CD4-positive, alpha-beta T cell (primary cell): ENCODE results near the gene PNMA8A. TPM values are rescaled to one million over a fixed set of nuclear protein-coding genes. Genes with fewer than 3 reads are reported as not detected.

Experiments used
- ATAC-seq: fragments of 200-7000 bp; cut with Tn5 transposase; one replicate; pipeline ENCODE4 v1.10.0; 2022; ENCODE audit warnings: mild to moderate bottlenecking; ENCODE audit not compliant: poor library complexity
- CTCF ChIA-PET: fragments of 350-600 bp; sonication (Branson Sonifier 250); formaldehyde crosslinking; loops from one replicate; lab custom pipeline; 2021; ENCODE audit warnings: antibody characterized with exemption, inconsistent platforms; lab: Charles Lee
- POLR2A ChIA-PET: fragments of 350-600 bp; sonication (Branson Sonifier 250); formaldehyde crosslinking; loops from one replicate; lab custom pipeline; 2021; ENCODE audit warnings: antibody characterized with exemption, inconsistent platforms; lab: Charles Lee
- DNase-seq, 14 experiments: peaks; one replicate each; pipeline ENCODE4 v3.0.0-alpha.2; 2013 to 2020; ENCODE audit warnings: mixed read lengths in 2 of 14
- H3K27ac ChIP-seq, 2 donors: one replicate each; pipeline versions ENCODE4 v1.5.1 to v1.7.0; 2013; ENCODE audit warnings: low read length in 2 of 2, low read depth in 1 of 2, mild to moderate bottlenecking in 1 of 2
- H3K27me3 ChIP-seq, 2 experiments: 1 replicate in 1 of 2; 2 replicates in 1 of 2; pipeline versions ENCODE4 v1.6.1 to v1.7.0; 2013; ENCODE audit warnings: low read length in 2 of 2, control low read depth in 1 of 2, mild to moderate bottlenecking in 1 of 2, moderate library complexity in 1 of 2; ENCODE audit not compliant: insufficient read depth in 2 of 2, control insufficient read depth in 1 of 2
- H3K36me3 ChIP-seq: one replicate; pipeline ENCODE4 v1.6.1; 2013; ENCODE audit warnings: low read length, control low read depth; ENCODE audit not compliant: insufficient read depth
- H3K4me1 ChIP-seq: one replicate; pipeline ENCODE4 v1.6.1; 2013; ENCODE audit warnings: low read length, control low read depth; ENCODE audit not compliant: insufficient read depth
- H3K4me3 ChIP-seq: one replicate; pipeline ENCODE4 v1.5.1; 2013; ENCODE audit warnings: mild to moderate bottlenecking, low read length, moderate library complexity
- H3K9me3 ChIP-seq, 2 experiments: 1 replicate in 1 of 2; 2 replicates in 1 of 2; pipeline versions ENCODE4 v1.6.1 to v1.7.0; 2013; ENCODE audit warnings: low read length in 2 of 2, mild to moderate bottlenecking in 2 of 2, control low read depth in 1 of 2, moderate library complexity in 1 of 2; ENCODE audit not compliant: control insufficient read depth in 1 of 2, insufficient read depth in 1 of 2
- H3K27ac Mint-ChIP-seq: one replicate; pipeline ENCODE4 v1.8.0; 2020; ENCODE audit warnings: mixed read lengths
- H3K27me3 Mint-ChIP-seq: one replicate; pipeline ENCODE4 v1.8.0; 2021; ENCODE audit warnings: mixed read lengths
- H3K36me3 Mint-ChIP-seq: one replicate; pipeline ENCODE4 v1.8.0; 2021; ENCODE audit warnings: low read depth, mixed read lengths
- H3K4me1 Mint-ChIP-seq: one replicate; pipeline ENCODE4 v1.8.0; 2021; ENCODE audit warnings: low read depth, mixed read lengths
- H3K4me3 Mint-ChIP-seq: one replicate; pipeline ENCODE4 v1.8.0; 2020; ENCODE audit warnings: mild to moderate bottlenecking, mixed read lengths
- H3K9me3 Mint-ChIP-seq: one replicate; pipeline ENCODE4 v1.8.0; 2020; ENCODE audit warnings: mixed read lengths
- intact Hi-C, 2 experiments: fragments of 100-400 bp; cut with DNase I in 1 of 2; cut with micrococcal nuclease in 1 of 2; formaldehyde crosslinking; loops; one replicate each; pipeline versions ENCODE4 v1.15.1 to v1.9.0; 2023 to 2025; cut with DNase I, micrococcal nuclease
- total RNA-seq, 174 experiments: library from RNA in 2 of 174; stranded (reverse) in 2 of 174; gene quantifications; one replicate each; pipeline ENCODE4 v1.2.3 and lab custom pipeline; 2021 to 2026
- TF ChIP-seq, protein P1 (sequence below): fragments of 200-600 bp; IDR thresholded peaks from one replicate; pipeline ENCODE4 v1.8.0; 2022; ENCODE audit warnings: antibody characterized with exemption, mild to moderate bottlenecking

PNMA8A gene
- total RNA-seq, 2 experiments from 2014 or later, result not detected

DNA sequence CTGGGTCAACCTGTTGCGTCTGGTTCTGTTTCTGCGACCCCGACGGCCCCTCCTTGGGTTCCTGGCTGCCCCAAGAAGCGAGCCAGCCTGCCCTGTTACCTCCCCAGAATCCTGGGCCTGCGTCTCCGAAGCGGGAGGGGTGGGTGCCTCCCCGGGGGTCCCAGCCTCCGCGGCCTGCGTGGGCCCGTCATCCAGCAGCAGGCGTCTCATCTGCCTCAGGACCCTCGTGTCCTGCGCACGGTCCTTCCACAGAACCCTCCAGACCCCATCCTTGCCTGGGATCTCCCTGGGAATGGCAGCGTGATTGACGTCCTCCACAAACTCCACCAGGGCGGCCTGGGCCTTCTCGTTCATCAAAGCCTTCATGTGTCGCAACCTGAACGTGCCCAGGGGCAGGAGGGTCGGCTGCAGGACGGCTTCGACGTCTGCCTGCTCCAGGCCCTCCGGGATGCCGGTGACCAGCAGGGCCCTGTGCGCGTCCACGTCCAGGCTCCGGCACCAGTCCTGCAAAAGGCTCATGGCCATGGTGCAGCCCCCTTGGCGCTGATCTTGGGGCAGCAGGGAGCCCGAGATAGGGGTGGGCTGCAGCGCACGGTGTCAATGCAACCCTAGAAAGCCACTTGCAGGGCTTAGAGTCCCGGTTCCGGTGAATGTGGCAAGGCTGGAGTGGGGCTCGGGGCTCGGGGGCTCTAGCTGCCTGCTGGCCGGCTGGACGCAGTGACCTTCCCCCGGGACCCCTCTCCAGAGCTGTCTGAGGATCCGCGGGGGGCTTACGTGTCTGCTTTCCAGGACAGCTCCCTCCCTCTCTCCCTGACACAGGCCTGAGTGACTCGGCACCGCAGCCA is 23.8 kb upstream of the PNMA8A start:
- Histone ChIP-seq H3K27me3 (peaks cover 45% of the 10 kb centered on the region in 2 experiments), H3K4me3 (peak overlapping the region; percentile 25), H3K4me1 (peaks cover 39% of the 10 kb centered on the region), H3K9me3 (peaks cover 0 to 27% of the 10 kb centered on the region in 2 experiments), H3K27ac (no peak overlapping the region), H3K36me3 (no peaks in the 10 kb centered on the region)
- DNase-seq (peak in 1 of 14 experiments; percentile 21), ATAC-seq (no peak)
- peaks cover 12% of the 10 kb centered on the region for H3K4me1 Mint-ChIP-seq
- ChIA-PET POLR2A (no interaction called here), CTCF (no interaction called here)
- H3K9me3 Mint-ChIP-seq, result no peaks in the 10 kb centered on the region
- H3K27ac Mint-ChIP-seq, result peak overlapping the region; percentile 67
- intact Hi-C loops, result no loop called here
- peaks cover 54% of the 10 kb centered on the region for H3K27me3 Mint-ChIP-seq
- H3K4me3 Mint-ChIP-seq, result peak overlapping the region; percentile 92
- TF ChIP-seq, protein P1, sequence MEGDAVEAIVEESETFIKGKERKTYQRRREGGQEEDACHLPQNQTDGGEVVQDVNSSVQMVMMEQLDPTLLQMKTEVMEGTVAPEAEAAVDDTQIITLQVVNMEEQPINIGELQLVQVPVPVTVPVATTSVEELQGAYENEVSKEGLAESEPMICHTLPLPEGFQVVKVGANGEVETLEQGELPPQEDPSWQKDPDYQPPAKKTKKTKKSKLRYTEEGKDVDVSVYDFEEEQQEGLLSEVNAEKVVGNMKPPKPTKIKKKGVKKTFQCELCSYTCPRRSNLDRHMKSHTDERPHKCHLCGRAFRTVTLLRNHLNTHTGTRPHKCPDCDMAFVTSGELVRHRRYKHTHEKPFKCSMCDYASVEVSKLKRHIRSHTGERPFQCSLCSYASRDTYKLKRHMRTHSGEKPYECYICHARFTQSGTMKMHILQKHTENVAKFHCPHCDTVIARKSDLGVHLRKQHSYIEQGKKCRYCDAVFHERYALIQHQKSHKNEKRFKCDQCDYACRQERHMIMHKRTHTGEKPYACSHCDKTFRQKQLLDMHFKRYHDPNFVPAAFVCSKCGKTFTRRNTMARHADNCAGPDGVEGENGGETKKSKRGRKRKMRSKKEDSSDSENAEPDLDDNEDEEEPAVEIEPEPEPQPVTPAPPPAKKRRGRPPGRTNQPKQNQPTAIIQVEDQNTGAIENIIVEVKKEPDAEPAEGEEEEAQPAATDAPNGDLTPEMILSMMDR, result no peak
- no peaks in the 10 kb centered on the region for H3K36me3 Mint-ChIP-seq

DNA sequence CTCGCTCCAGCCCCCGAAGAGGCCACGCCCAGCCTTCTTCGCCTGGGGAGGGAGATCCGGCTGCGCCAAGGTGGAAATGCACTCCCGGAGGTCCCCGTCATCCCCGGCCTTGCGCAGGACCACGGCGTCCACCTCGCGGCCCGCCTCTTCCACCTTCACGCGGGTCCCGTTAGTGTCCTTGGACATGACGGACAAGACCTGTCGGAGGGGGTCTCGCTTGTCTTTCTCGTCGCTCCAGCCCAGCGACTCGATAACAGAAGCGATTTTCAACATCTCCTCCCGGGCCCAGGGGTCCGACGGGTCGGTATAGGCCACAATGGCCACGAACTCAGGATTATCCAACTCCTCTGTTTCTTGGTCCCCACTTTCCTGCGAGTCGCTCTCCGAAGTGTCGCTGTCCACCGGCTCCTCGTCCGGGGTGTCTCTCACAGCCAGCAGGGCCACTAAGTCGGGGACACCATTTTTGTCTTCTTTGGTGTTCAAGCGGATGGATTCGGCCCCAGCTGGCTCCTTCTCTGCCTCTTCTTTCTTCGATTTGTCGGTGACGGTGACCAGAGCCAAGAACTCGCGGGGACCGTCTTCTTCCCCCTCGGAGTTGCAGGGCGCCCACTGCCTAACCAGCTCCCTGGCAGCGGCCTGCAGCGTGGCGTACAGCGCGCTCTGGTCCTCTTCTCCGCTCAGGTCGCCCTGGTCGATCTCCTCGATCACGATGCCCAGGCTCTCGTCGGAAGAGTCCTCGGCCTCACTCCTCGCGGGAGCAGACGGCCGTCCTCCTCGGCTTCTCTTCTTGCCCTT is 23.0 kb upstream of the PNMA8A start:
- POLR2A ChIA-PET, result no interaction called here
- H3K4me1 ChIP-seq, result peaks cover 48% of the 10 kb centered on the region
- H3K27me3 Mint-ChIP-seq, result peaks cover 57% of the 10 kb centered on the region
- H3K4me3 Mint-ChIP-seq, result peak overlapping the region; percentile 92
- no peaks in the 10 kb centered on the region for H3K9me3 Mint-ChIP-seq
- peaks cover 17% of the 10 kb centered on the region for H3K4me1 Mint-ChIP-seq
- H3K27ac ChIP-seq, result no peak overlapping the region
- CTCF ChIA-PET, result no interaction called here
- intact Hi-C loops, result no loop called here
- no peaks in the 10 kb centered on the region for H3K36me3 Mint-ChIP-seq
- H3K27ac Mint-ChIP-seq, result peak overlapping the region; percentile 67
- ATAC-seq (no peak), DNase-seq (no peak)
- H3K9me3 ChIP-seq, result peaks cover 0 to 35% of the 10 kb centered on the region in 2 experiments
- TF ChIP-seq, protein P1, result no peak
- no peaks in the 10 kb centered on the region for H3K36me3 ChIP-seq
- peak overlapping the region; percentile 49 for H3K4me3 ChIP-seq
- H3K27me3 ChIP-seq, result peaks cover 53% of the 10 kb centered on the region in 2 experiments

DNA sequence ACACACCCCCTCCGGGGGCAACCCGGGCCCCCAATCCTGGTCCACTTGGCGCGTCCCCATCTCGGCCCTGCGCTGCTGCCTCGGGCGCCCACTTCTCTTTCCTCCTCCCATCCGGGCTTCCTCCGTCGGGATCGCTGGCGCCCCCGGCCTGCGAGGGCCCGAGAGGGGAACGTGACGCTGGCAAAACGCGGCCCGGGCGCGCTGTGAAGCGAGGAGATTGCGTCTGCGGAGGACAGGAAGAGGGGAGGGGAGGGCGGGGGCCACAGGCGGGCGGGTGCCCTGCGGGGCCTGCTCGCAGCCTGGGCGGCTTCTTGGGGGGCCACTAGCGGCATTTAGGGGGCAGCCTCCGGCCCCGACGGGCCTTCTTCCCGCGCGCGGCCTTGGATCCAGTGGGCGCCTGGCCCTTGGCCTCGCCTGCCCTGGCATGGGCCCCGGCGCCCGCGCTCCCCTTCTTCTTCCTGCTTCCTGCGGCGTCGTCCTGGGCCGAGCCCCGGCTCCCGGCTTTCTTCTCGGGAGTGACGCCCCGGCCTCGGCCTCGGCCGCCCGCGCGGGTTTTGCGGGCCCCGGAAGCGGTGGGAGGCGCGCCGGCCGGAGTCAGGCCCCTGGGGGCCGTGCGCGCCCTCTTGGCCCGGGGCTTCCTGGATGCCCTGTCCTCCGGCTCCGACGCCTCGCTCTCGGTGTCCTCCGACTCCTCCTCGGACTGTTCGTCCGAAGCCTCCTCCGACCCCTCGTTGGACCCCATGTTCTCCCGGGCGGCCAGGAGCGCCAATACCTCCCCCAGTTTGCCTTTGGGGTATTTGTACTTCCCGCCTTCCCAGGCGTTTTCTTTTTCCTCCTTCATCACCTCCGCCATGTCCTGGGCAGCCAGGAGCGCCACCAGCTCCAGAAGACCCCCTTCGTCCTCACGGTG is 22.1 kb upstream of the PNMA8A start:
- Histone ChIP-seq H3K36me3 (no peaks in the 10 kb centered on the region), H3K9me3 (peaks cover 0 to 40% of the 10 kb centered on the region in 2 experiments), H3K27ac (no peak overlapping the region), H3K27me3 (peaks cover 62% of the 10 kb centered on the region in 2 experiments), H3K4me1 (peaks cover 50% of the 10 kb centered on the region), H3K4me3 (peak overlapping the region; percentile 49)
- POLR2A ChIA-PET, result no interaction called here
- Mint-ChIP-seq H3K4me1 (peaks cover 26% of the 10 kb centered on the region), H3K36me3 (no peaks in the 10 kb centered on the region), H3K27me3 (peaks cover 60% of the 10 kb centered on the region), H3K27ac (peak overlapping the region; percentile 35), H3K9me3 (no peaks in the 10 kb centered on the region), H3K4me3 (peak overlapping the region; percentile 92)
- DNase-seq (peak in 11 of 14 experiments; percentile 29 to 68 (median 39)), ATAC-seq (peak; percentile 53)
- CTCF ChIA-PET, result no interaction called here
- TF ChIP-seq, protein P1, result no peak
- intact Hi-C loops, result no loop called here
